DND-41 (cell line): ENCODE measurements around the gene CPNE9.

Experiments
- ATAC-seq: fragments of 200-7000 bp; cut with Tn5 transposase; 3 replicates; pipeline ENCODE4 v1.9.1; 2021; ENCODE audit warnings: low read depth; ENCODE audit not compliant: insufficient read depth
- DNase-seq: peaks from one replicate; pipeline ENCODE4 v3.0.0-alpha.2; 2020
- H2AFZ ChIP-seq: 2 replicates; pipeline ENCODE4 v1.6.0; 2012; ENCODE audit warnings: low read depth, low read length
- H3K27ac ChIP-seq: 2 replicates; pipeline ENCODE4 v1.5.1; 2012; ENCODE audit warnings: low read length, inconsistent platforms
- H3K27me3 ChIP-seq: fragments of 200-600 bp; sonication (generic); 2 replicates; pipeline ENCODE4 v1.6.0; 2012; ENCODE audit warnings: low read length, mild to moderate bottlenecking, inconsistent platforms; ENCODE audit not compliant: insufficient read depth, poor library complexity
- H3K36me3 ChIP-seq: 2 replicates; pipeline ENCODE4 v1.5.1; 2012; ENCODE audit warnings: low read length, inconsistent platforms; ENCODE audit not compliant: insufficient read depth
- H3K4me1 ChIP-seq: 2 replicates; pipeline ENCODE4 v1.5.1; 2012; ENCODE audit warnings: mild to moderate bottlenecking, low read length; ENCODE audit not compliant: insufficient read depth
- H3K4me2 ChIP-seq: 2 replicates; pipeline ENCODE4 v1.6.0; 2012; ENCODE audit warnings: mild to moderate bottlenecking, moderate library complexity, low read length, inconsistent platforms; ENCODE audit not compliant: insufficient read depth
- H3K4me3 ChIP-seq, 2 experiments: fragments of 200-600 bp in 1 of 2; shearing (Covaris generic) in 1 of 2; 2 replicates each; pipeline ENCODE4 v1.5.1; 2012 to 2016; ENCODE audit warnings: inconsistent platforms in 2 of 2, low read length in 2 of 2, mild to moderate bottlenecking in 2 of 2, low read depth in 1 of 2, moderate library complexity in 1 of 2
- H3K79me2 ChIP-seq: 2 replicates; pipeline ENCODE4 v1.6.0; 2012; ENCODE audit warnings: low read length, inconsistent platforms; ENCODE audit not compliant: insufficient read depth
- H3K9ac ChIP-seq: 2 replicates; pipeline ENCODE4 v1.6.0; 2012; ENCODE audit warnings: low read depth, mild to moderate bottlenecking, inconsistent platforms, low read length, moderate library complexity
- H3K9me3 ChIP-seq: 2 replicates; pipeline ENCODE4 v1.5.1; 2012; ENCODE audit warnings: low read length, moderate library complexity, mild to moderate bottlenecking, inconsistent platforms; ENCODE audit not compliant: insufficient read depth, severe bottlenecking
- H4K20me1 ChIP-seq: 2 replicates; pipeline ENCODE4 v1.6.0; 2012; ENCODE audit warnings: low read length; ENCODE audit not compliant: insufficient read depth
- EZH2 ChIP-seq: IDR thresholded peaks from 3 replicates; pipeline ENCODE4 v1.6.1; 2012; ENCODE audit warnings: borderline replicate concordance, low read depth, mild to moderate bottlenecking, moderate library complexity, low read length, inconsistent platforms; ENCODE audit not compliant: severe bottlenecking
- TF ChIP-seq, protein P1 (sequence below): IDR thresholded peaks from 2 replicates; pipeline ENCODE4 v1.5.1; 2012; ENCODE audit warnings: borderline replicate concordance, low read length, moderate library complexity, mild to moderate bottlenecking; ENCODE audit not compliant: poor library complexity, severe bottlenecking; ENCODE audit errors: extremely low read depth

CPNE9 gene

DNA sequence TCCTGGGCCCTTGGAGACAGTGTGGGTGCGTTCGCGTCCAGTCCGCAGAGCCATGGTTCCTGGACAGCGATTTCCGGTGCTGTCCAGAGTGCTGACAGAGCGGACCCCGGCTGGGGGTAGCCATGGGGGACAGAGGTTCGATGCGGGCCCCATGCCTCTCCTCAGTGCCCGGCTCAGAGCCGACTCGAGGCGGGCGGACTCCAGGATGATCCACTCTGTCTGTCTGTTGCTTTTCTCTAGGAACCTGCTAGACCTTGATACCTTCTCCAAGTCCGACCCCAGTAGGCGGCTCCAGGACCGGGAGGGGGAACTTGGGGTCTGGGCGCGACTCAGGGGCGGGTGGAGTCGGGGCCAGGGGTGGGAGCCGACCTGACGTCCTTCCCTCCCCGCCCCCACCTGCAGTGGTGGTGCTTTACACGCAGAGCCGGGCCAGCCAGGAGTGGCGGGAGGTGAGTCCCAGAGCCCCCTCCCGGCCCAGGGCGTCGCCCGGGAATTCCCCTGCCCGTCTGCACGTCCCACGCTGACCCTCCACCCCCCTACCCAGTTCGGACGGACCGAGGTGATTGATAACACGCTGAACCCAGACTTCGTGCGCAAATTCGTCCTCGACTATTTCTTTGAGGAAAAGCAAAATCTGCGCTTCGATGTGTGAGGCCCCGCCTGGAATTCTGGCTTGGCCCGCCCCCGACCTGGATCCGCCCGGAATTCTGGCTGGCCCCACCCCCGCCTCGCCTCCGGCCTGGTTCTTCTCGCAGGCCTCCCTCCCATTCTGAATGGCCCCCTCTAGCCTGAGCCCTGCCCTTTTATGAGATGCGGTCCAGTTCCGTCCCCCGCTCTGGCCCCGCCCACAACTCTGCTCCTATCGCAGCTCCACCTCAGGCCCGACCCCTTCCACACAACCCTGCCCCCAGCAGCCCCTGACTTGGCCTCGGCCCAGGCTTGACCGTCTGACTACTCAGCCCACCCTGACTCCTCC, 1.0 kb downstream of the CPNE9 start:
- H3K4me2 ChIP-seq = no peak overlapping the region

DNA sequence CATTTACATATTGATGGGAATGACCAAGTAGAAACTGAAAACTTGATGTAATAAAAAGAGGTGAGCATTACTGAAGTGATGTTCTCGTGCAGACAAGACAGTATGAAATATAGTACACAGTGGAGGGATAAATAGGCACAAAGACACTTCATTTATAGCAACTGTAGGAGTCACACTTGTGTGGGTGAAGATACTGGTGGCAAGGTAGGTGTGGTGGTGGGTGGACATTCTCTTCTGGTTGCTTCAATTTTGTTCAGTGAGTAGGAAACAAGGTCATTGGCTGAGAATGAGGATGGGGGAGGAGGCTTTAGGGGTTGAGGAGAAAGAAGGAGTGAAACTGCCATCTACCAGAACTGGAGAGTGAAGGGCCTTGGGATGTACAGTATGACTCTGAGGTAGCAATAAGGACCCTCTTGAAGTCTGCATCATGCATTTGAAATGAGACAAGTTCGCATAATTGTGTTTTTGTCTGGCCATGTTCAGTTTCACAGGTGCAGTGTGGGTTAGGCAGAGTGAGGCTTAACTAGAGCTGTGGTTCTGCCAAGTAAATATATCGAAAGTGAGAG, 6.6 kb downstream of the CPNE9 start:
- no peak for TF ChIP-seq EZH2
- TF ChIP-seq, protein P1, sequence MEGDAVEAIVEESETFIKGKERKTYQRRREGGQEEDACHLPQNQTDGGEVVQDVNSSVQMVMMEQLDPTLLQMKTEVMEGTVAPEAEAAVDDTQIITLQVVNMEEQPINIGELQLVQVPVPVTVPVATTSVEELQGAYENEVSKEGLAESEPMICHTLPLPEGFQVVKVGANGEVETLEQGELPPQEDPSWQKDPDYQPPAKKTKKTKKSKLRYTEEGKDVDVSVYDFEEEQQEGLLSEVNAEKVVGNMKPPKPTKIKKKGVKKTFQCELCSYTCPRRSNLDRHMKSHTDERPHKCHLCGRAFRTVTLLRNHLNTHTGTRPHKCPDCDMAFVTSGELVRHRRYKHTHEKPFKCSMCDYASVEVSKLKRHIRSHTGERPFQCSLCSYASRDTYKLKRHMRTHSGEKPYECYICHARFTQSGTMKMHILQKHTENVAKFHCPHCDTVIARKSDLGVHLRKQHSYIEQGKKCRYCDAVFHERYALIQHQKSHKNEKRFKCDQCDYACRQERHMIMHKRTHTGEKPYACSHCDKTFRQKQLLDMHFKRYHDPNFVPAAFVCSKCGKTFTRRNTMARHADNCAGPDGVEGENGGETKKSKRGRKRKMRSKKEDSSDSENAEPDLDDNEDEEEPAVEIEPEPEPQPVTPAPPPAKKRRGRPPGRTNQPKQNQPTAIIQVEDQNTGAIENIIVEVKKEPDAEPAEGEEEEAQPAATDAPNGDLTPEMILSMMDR = no peak
- ATAC-seq = no peak

More for the DNA sequence above, 1.0 kb downstream of the CPNE9 start:
- TF ChIP-seq EZH2 = no peak
- TF ChIP-seq, protein P1 = no peak
- Histone ChIP-seq H3K79me2 (no peaks in the 10 kb centered on the region), H3K27me3 (no peaks in the 10 kb centered on the region), H2AFZ (no peak overlapping the region), H3K27ac (no peak overlapping the region), H3K4me1 (no peaks in the 10 kb centered on the region), H3K4me3 (no peak overlapping the region), H3K9ac (no peak overlapping the region), H3K9me3 (no peaks in the 10 kb centered on the region), H3K36me3 (peaks cover 28% of the 10 kb centered on the region), H4K20me1 (no peaks in the 10 kb centered on the region)
- ATAC-seq = no peak
- no peak for DNase-seq

DNA sequence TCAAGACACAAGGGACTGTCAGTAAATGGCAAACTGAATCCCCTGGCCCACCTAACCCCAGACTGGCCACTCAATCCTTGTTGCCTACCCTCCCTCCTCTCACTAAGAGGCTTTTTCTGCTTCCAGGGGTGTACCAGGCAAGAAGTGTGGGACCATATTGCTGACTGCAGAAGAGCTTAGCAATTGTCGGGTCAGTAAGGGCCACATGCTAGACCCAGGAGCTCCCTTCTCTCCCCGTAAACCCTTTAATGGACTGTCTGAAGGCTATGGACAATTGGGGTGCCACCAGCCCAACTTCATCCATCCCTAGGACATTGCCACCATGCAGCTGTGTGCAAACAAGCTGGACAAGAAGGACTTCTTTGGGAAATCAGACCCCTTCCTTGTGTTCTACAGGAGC, 8.8 kb downstream of the CPNE9 start:
- no peak for ATAC-seq
- Histone ChIP-seq H4K20me1 (no peaks in the 10 kb centered on the region), H3K4me3 (no peak overlapping the region), H3K9me3 (no peaks in the 10 kb centered on the region), H3K4me1 (no peaks in the 10 kb centered on the region), H3K4me2 (no peak overlapping the region), H3K27ac (no peak overlapping the region), H3K9ac (no peak overlapping the region), H3K36me3 (no peaks in the 10 kb centered on the region), H3K79me2 (no peaks in the 10 kb centered on the region), H3K27me3 (no peaks in the 10 kb centered on the region), H2AFZ (no peak overlapping the region)
- DNase-seq = no peak
- TF ChIP-seq, protein P1 = no peak
- TF ChIP-seq EZH2 = no peak

More for the DNA sequence above, 6.6 kb downstream of the CPNE9 start:
- Histone ChIP-seq H3K4me3 (no peak overlapping the region), H3K36me3 (no peaks in the 10 kb centered on the region), H3K4me2 (no peak overlapping the region), H3K9me3 (no peaks in the 10 kb centered on the region), H3K79me2 (no peaks in the 10 kb centered on the region), H3K27ac (no peak overlapping the region), H2AFZ (no peak overlapping the region), H4K20me1 (no peaks in the 10 kb centered on the region), H3K9ac (no peak overlapping the region), H3K4me1 (no peaks in the 10 kb centered on the region), H3K27me3 (no peaks in the 10 kb centered on the region)
- DNase-seq = no peak
